Adrenal gland (tissue), 12 donors: Measurements from ENCODE around the gene AMPH. TPM values are rescaled to one million over a fixed set of nuclear protein-coding genes. Genes with fewer than 3 reads are reported as not detected.

Experiments used
- DNase-seq, 7 donors: peaks; one replicate each; pipeline ENCODE4 v3.0.0-alpha.2; 2019 to 2020
- H3K27ac ChIP-seq, 5 donors: fragments of 200-600 bp; sonication (generic) in 4 of 5; 1 replicate in 3 of 5; 2 replicates in 2 of 5; pipeline versions ENCODE4 v1.5.1 to v1.8.0; 2016 to 2020; ENCODE audit warnings: mild to moderate bottlenecking in 1 of 5
- H3K27me3 ChIP-seq: fragments of 200-600 bp; 2 replicates; pipeline ENCODE4 v1.8.0; 2021
- H3K36me3 ChIP-seq, 2 donors: fragments of 200-600 bp; replicated peaks in 1 of 2; 1 replicate in 1 of 2; 2 replicates in 1 of 2; pipeline versions ENCODE4 v1.5.1 to v1.8.0; 2018 to 2022
- H3K4me1 ChIP-seq, 2 donors: fragments of 200-600 bp; replicated peaks in 1 of 2; 1 replicate in 1 of 2; 2 replicates in 1 of 2; pipeline versions ENCODE4 v1.5.1 to v1.8.0; 2018 to 2021
- H3K4me3 ChIP-seq, 4 donors: fragments of 200-600 bp; sonication (generic) in 3 of 4; one replicate each; pipeline ENCODE4 v1.5.1; 2016 to 2018
- H3K9me3 ChIP-seq, 3 donors: fragments of 200-600 bp; sonication (generic) in 1 of 3; replicated peaks in 1 of 3; 1 replicate in 2 of 3; 2 replicates in 1 of 3; pipeline versions ENCODE4 v1.5.1 to v1.8.0; 2016 to 2021
- CTCF ChIP-seq, 6 experiments: fragments of 450-650 bp in 4 of 6; fragments of 200-600 bp in 2 of 6; sonication (generic) in 1 of 6; IDR thresholded peaks; 1 replicate in 5 of 6; 2 replicates in 1 of 6; pipeline versions ENCODE4 v1.5.1 to v1.8.0; 2016 to 2021; ENCODE audit warnings: antibody characterized with exemption in 6 of 6, mild to moderate bottlenecking in 2 of 6, moderate library complexity in 1 of 6
- POLR2A ChIP-seq, 2 donors: fragments of 450-650 bp; IDR thresholded peaks; one replicate each; pipeline ENCODE4 v1.6.1; 2017; ENCODE audit warnings: antibody characterized with exemption in 2 of 2, mild to moderate bottlenecking in 2 of 2, moderate library complexity in 1 of 2
- WGBS, 4 donors: extraction: QIAGEN DNeasy Blood & Tissue Kit in 2 of 4; methylation state at CpG; one replicate each; pipeline versions ENCODE4 v1.1.5 to v1.1.7; 2013 to 2017; 5-methylcytosine and 5-hydroxymethylcytosine counted together
- intact Hi-C, 2 donors: fragments of 100-400 bp; cut with DNase I; formaldehyde crosslinking; loops; one replicate each; pipeline versions ENCODE4 v1.14.1 to v1.15.0; 2022 to 2023
- polyA plus RNA-seq, 3 donors: library from polyadenylated mRNA; stranded (reverse); fragments of 200-250 nt in 2 of 3; fragments of 350-450 nt in 1 of 3; fragmentation: Illumina TruSeq in 1 of 3; extraction: RNeasy Lipid Tissue Mini Kit (QIAGEN cat#74804) in 1 of 3; gene quantifications; one replicate each; pipeline ENCODE4 v1.2.3, GENCODE V29; 2013 to 2014
- total RNA-seq, 9 donors: library from RNA; depleted of rRNA in 4 of 9; stranded (reverse); fragments of >200 nt in 4 of 9; fragments of 120-200 nt in 1 of 9; fragmentation: NEBNext Ultra II Directional in 1 of 9; extraction: Animal tissue kit (Norgen Biotek cat#: 25700) in 1 of 9; gene quantifications; one replicate each; pipeline versions ENCODE4 v1.1.0 to v1.2.4, GENCODE V29; 2013 to 2023
- donor health status: healthy with polysubstance abuse.
- donor health status: Bipolar disorder and iron deficiency.
- donor health status: DM: yes; HTN: yes; CAD: no.
- donor health status: DM: no; HTN: no; CAD: no.
- donor health status: DM: no; HTN: no; CAD: no.
- donor health status: DM: yes; HTN: yes; CAD: no.

Gene AMPH
- total and polyA plus RNA-seq, 12 donors, result 0.18 to 4.4 (median 1.1) TPM; not detected in 1

GRCh38 chr7:38637957-38638356, 6.8 kb upstream of the AMPH start:
- Histone ChIP-seq H3K4me1 (no peaks in the 10 kb centered on the region), H3K27me3 (no peaks in the 10 kb centered on the region), H3K36me3 (no peaks in the 10 kb centered on the region), H3K4me3 (no peak overlapping the region), H3K9me3 (no peaks in the 10 kb centered on the region), H3K27ac (no peak overlapping the region)
- DNase-seq, result no peak
- WGBS, 4 donors, result 81 to 94% (median 88%) methylated on average over 6 of the region's 6 CpGs
- intact Hi-C loops, result no loop called here
- no peak for TF ChIP-seq CTCF (IDR thresholded peaks at IDR 0.05)
- no peak for TF ChIP-seq POLR2A (IDR thresholded peaks at IDR 0.05)

- H3K27me3 ChIP-seq, result peaks cover 12% of the 10 kb centered on the region
- no peak overlapping the region for H3K4me3 ChIP-seq
- DNase-seq, result no peak
- no peaks in the 10 kb centered on the region for H3K36me3 ChIP-seq
- intact Hi-C loops, result no loop called here
- 45 to 98% (median 82%) methylated on average over 2 of the region's 2 CpGs for WGBS, 4 donors
- H3K27ac ChIP-seq, result no peak overlapping the region
- peaks cover 0 to 6% of the 10 kb centered on the region in 2 donors for H3K4me1 ChIP-seq
- H3K9me3 ChIP-seq, result no peaks in the 10 kb centered on the region
- no peak for TF ChIP-seq POLR2A (IDR thresholded peaks at IDR 0.05)
- no peak for TF ChIP-seq CTCF (IDR thresholded peaks at IDR 0.05)
Measured at GRCh38 chr7:38632411-38632810, 1.2 kb upstream of the AMPH start.

- no peak overlapping the region for H3K27ac ChIP-seq
- H3K9me3 ChIP-seq, result no peaks in the 10 kb centered on the region
- TF ChIP-seq POLR2A (IDR thresholded peaks at IDR 0.05) (no peak), CTCF (IDR thresholded peaks at IDR 0.05) (no peak)
- 65 to 71% (median 68%) methylated on average over 12 of the region's 12 CpGs for WGBS, 4 donors
- peaks cover 12% of the 10 kb centered on the region for H3K27me3 ChIP-seq
- intact Hi-C loops, result no loop called here
- no peaks in the 10 kb centered on the region for H3K36me3 ChIP-seq
- DNase-seq, result no peak
- H3K4me3 ChIP-seq, result no peak overlapping the region
- peaks cover 0 to 6% of the 10 kb centered on the region in 2 donors for H3K4me1 ChIP-seq
Measured at GRCh38 chr7:38629651-38630510, 1.3 kb downstream of the AMPH start.

GRCh38 chr7:38628630-38629385, 2.4 kb downstream of the AMPH start:
- peaks cover 12% of the 10 kb centered on the region for H3K27me3 ChIP-seq
- 74 to 88% (median 81%) methylated on average over 5 of the region's 5 CpGs for WGBS, 4 donors
- no peak for DNase-seq
- TF ChIP-seq CTCF (IDR thresholded peaks at IDR 0.05) (no peak), POLR2A (IDR thresholded peaks at IDR 0.05) (no peak)
- no peak overlapping the region for H3K4me3 ChIP-seq
- no peak overlapping the region for H3K27ac ChIP-seq
- H3K36me3 ChIP-seq, result no peaks in the 10 kb centered on the region
- peaks cover 0 to 6% of the 10 kb centered on the region in 2 donors for H3K4me1 ChIP-seq
- H3K9me3 ChIP-seq, result no peaks in the 10 kb centered on the region
- intact Hi-C loops, result no loop called here
